GM10248 (cell line): ENCODE data around the gene SLC37A2.

Source experiments
- CTCF ChIA-PET: fragments of 300-600 bp; sonication (Branson Sonifier 250); formaldehyde crosslinking; extraction: SDS; loops from one replicate; lab custom pipeline; 2021; ENCODE audit warnings: antibody characterized with exemption; lab: Yijun Ruan, JAX
- POLR2A ChIA-PET: fragments of 350-650 bp; sonication (Branson Sonifier 250); formaldehyde crosslinking; extraction: SDS; loops from one replicate; lab custom pipeline; 2020; ENCODE audit warnings: antibody characterized with exemption; lab: Yijun Ruan, JAX
- DNase-seq: peaks from one replicate; pipeline ENCODE4 v3.0.0; 2012; ENCODE audit errors: extremely low spot score
- TF ChIP-seq, protein P1 (sequence below): IDR thresholded peaks from 2 replicates; pipeline ENCODE4 v1.5.1; 2012; ENCODE audit warnings: mild to moderate bottlenecking, low read depth; ENCODE audit errors: extremely low read depth, missing control alignments, control extremely low read depth

SLC37A2 gene

DNA sequence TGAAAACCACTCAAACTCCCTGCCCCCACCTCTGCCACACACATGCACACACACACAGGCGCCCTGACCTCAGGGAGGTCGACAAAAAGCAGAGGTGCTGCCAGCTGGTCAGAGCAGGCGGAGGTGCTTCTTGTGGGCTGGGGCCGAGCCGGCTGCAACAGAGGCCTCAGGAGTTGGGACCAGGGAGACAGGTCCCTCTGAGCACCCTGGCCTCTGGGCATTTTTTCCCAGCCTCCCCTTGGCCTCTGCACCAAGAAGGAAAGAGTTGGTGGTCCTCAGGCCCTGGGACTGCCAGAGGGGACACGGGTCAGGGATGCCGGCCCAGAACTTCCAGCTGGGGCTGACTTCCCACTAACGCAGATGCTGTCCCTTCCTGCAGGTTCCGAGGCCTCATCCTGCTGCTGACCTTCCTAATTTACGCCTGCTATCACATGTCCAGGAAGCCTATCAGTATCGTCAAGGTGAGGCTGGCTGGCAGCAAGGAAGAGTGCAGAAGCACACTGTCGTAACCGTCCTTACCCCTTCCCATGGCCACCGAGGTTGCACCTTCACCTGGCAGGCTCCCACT is 13.4 kb downstream of the SLC37A2 start:
- DNase-seq, result peak; percentile 8
- ChIA-PET CTCF (interaction anchor here (1.9 kb wide), 1 partner anchor 15 kb away, joined by 6 read pairs; no protein-coding TSS in a partner anchor), POLR2A (no interaction called here)
- TF ChIP-seq, protein P1, sequence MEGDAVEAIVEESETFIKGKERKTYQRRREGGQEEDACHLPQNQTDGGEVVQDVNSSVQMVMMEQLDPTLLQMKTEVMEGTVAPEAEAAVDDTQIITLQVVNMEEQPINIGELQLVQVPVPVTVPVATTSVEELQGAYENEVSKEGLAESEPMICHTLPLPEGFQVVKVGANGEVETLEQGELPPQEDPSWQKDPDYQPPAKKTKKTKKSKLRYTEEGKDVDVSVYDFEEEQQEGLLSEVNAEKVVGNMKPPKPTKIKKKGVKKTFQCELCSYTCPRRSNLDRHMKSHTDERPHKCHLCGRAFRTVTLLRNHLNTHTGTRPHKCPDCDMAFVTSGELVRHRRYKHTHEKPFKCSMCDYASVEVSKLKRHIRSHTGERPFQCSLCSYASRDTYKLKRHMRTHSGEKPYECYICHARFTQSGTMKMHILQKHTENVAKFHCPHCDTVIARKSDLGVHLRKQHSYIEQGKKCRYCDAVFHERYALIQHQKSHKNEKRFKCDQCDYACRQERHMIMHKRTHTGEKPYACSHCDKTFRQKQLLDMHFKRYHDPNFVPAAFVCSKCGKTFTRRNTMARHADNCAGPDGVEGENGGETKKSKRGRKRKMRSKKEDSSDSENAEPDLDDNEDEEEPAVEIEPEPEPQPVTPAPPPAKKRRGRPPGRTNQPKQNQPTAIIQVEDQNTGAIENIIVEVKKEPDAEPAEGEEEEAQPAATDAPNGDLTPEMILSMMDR, result no peak

DNA sequence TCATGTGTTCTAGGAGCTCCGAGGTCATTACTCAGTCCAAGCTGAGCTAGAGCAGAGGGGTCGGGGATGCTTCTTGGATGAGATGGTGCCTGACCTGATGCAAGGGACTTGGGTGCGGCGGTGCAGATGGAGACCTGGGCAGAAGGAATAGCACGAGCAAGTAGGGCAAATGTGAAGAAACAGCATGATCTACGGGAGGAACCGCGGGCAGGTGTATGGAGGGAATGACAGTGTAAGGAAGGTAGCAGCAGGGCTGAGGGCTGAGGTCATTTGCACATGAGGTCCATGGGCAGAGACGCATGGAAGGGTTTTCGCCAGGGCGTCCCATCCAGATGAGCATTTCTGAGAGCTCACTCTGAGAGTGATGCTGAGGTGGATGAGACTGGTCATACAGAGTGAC is 14.9 kb downstream of the SLC37A2 start:
- POLR2A ChIA-PET, result no interaction called here
- DNase-seq, result no peak
- TF ChIP-seq, protein P1, result no peak
- CTCF ChIA-PET, result interaction anchor here (0.7 to 2.9 kb wide), 4 partner anchors 13 to 64 kb away, joined by 3 to 11 read pairs (median 4); partner anchors contain the start of gene SLC37A2

DNA sequence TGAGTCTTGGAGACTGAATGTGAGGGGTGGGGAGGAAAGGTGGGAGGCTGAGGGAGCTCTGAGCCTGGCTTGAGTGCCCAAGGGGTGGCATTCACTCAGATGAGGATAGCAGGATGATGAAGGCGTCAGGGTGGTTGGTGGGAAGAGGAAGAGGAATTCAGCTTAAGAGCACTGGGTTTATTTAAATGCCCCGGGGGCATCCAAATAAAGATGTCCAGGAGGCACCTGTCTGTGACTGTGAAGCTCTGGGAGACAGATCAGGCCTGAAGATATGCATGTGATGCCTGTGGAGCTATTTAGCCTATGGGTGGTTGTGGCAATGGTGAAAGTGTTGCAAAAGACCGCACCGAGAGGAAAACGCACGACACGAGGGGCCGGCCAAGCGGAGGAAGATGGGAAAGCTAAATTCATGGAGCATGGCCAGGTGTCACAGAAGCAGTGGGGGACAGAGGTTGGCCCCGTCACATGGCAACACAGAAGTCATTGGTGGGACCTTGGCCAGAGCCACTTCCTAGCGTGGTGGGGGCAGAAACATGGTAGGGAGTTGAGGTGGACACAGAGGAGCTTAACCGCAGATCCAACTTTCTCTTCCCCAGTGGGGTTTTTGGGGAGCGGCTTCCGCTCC is 15.5 kb downstream of the SLC37A2 start:
- TF ChIP-seq, protein P1, result no peak
- ChIA-PET CTCF (interaction anchor here (0.7 to 2.9 kb wide), 5 partner anchors 10 to 64 kb away, joined by 3 to 11 read pairs (median 4); partner anchors contain the start of gene SLC37A2), POLR2A (no interaction called here)
- DNase-seq, result peak; percentile 5

DNA sequence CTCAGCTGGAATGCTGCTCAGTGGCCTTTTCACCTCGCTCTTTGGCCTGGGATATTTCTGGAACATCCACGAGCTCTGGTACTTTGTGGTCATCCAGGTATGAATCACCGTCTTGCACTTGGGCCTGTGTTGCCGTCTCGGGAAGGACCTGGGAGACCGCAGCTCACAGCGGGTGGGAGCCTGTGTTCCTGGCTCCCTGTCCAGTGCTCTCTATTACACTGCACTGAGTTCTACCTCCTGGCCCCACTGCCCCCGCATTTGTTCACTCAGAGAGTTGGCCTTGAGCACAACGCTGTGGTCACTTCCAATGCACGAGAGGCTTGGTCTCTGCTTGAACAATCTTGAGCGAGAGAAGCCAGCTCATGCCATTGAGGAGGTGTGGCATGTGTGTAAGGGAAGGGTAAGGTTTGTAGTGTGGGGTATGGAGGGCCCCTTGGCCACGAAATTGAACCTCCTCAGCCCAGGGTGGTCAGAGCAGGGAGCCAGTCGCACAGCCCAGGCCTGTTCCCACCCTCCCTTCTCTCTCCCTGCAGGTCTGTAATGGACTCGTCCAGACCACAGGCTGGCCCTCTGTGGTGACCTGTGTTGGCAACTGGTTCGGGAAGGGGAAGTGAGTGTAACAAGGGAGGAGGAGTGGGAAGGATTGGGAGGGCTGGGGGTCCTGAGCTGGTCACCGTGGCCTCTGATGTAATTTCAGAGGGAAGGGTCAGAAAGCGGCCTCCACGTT is 16.2 kb downstream of the SLC37A2 start:
- POLR2A ChIA-PET, result no interaction called here
- peak; percentile 11 for DNase-seq
- TF ChIP-seq, protein P1, result no peak
- CTCF ChIA-PET, result interaction anchor here (0.7 to 2.9 kb wide), 4 partner anchors 9 to 16 kb away, joined by 3 to 11 read pairs (median 4); partner anchors contain the start of gene SLC37A2

DNA sequence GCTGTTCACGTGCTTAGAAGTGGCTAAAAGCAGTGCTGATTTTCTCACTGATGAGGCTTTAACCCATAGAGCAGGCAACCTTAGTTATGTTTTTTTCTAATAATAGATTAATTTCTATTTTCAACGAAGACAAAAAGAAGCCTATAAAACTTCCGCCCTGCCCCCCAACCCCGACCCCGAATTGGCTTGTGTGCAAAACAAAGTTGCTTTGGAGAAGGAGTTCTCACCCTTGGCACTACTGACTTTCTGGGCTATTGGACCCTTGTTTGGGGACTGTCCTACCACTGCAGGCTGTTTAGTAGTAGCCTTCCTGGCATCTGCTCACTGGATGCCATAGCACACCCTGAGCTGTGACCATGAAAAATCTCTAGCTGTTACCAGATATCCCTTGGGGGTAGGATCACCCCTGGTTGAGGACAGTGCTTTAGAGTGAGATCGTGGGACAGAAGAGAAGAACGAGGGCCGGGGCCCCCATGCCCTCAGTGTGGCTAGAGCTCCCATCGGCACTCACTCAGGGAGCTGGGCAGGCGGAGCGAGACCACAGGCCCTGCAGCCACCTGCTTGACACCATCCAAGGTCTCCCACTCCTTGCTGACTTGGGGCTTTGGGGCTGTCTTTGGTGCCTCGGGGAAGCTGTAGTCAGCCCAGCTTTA is 16.9 kb downstream of the SLC37A2 start:
- TF ChIP-seq, protein P1, result no peak
- peak; percentile 9 for DNase-seq
- CTCF ChIA-PET, result interaction anchor here (1.5 to 2.9 kb wide), 2 partner anchors 8 to 11 kb away, joined by 4 to 11 read pairs; no protein-coding TSS in a partner anchor
- POLR2A ChIA-PET, result no interaction called here

DNA sequence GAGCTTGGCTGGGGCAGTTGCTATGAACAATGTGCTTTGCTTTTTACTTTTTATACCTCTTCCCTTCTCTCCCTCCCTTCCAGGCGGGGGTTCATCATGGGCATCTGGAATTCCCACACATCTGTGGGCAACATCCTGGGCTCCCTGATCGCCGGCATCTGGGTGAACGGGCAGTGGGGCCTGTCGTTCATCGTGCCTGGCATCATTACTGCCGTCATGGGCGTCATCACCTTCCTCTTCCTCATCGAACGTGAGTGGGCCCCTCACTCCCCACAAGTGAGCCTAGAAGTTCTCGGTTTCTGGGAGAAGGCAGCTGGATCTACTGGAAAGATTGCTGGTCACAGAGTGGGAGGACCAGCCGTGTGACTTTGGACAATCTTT is 17.4 kb downstream of the SLC37A2 start:
- ChIA-PET CTCF (interaction anchor here (2.9 kb wide), 1 partner anchor 10 kb away, joined by 11 read pairs; no protein-coding TSS in a partner anchor), POLR2A (no interaction called here)
- TF ChIP-seq, protein P1, result no peak
- no peak for DNase-seq
